GM12865 (cell line): ENCODE data around the gene SOCS6.

Source experiments
- DNase-seq: peaks from one replicate; pipeline ENCODE4 v3.0.0; 2010; ENCODE audit warnings: low read depth
- H3K4me3 ChIP-seq: 2 replicates; pipeline ENCODE4 v1.5.1; 2011; ENCODE audit warnings: mild to moderate bottlenecking, low read depth, low read length, control low read depth
- TF ChIP-seq, protein P1 (sequence below): IDR thresholded peaks from 2 replicates; pipeline ENCODE4 v1.5.1; 2011; ENCODE audit warnings: low read length, control low read depth, low read depth, inconsistent platforms; ENCODE audit not compliant: insufficient read depth; ENCODE audit errors: missing control alignments

SOCS6 gene

GRCh38 chr18:70295192-70296188 lies 6.6 kb downstream of the SOCS6 start:
- TF ChIP-seq, protein P1, sequence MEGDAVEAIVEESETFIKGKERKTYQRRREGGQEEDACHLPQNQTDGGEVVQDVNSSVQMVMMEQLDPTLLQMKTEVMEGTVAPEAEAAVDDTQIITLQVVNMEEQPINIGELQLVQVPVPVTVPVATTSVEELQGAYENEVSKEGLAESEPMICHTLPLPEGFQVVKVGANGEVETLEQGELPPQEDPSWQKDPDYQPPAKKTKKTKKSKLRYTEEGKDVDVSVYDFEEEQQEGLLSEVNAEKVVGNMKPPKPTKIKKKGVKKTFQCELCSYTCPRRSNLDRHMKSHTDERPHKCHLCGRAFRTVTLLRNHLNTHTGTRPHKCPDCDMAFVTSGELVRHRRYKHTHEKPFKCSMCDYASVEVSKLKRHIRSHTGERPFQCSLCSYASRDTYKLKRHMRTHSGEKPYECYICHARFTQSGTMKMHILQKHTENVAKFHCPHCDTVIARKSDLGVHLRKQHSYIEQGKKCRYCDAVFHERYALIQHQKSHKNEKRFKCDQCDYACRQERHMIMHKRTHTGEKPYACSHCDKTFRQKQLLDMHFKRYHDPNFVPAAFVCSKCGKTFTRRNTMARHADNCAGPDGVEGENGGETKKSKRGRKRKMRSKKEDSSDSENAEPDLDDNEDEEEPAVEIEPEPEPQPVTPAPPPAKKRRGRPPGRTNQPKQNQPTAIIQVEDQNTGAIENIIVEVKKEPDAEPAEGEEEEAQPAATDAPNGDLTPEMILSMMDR, result no peak
- H3K4me3 ChIP-seq, result no peak overlapping the region
- DNase-seq, result no peak

- DNase-seq, result no peak
Measured at GRCh38 chr18:70296289-70296688, 7.4 kb downstream of the SOCS6 start.

DNA sequence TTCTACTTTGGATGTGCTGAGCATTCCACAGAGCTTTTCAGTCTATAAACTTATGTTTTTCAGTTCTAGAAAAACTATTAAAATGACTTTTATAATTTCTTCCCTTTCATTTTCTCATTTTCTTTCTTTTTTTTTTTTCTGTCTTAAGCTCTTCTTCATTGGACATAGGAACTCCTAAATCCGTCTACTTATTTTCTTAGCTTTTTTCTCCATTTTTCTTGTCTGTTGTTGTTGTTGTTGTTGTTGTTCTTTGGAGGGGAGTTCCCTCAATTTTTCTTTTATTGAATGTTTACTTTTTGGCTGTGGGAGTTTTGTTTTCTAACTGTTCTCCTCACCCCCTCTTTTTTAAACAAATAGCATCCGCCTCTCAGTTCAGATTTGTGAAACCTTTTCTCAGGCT lies 7.9 kb downstream of the SOCS6 start:
- DNase-seq, result no peak
- TF ChIP-seq, protein P1, result no peak
- no peak overlapping the region for H3K4me3 ChIP-seq

More at GRCh38 chr18:70296289-70296688, 7.4 kb downstream of the SOCS6 start:
- no peak overlapping the region for H3K4me3 ChIP-seq
- TF ChIP-seq, protein P1, result no peak

DNA sequence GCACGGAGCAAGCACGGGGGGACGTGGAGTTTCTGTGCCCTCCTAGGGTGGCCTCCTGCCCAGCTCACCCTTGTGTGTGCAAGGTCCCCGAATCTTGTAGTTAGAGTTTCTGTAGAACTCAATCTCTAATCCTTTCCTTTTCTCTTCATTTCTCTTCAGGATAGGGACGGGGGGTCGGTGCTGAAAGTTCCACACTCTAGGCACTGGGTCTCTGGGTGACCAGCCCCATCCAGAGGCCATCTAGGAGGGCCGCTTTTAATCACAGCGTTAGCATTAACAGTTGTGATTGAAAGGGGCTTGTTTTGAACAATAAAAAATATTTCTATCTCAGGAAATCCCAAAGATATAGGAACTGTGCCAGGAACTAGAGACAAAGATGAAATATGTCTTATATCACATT lies 10.5 kb downstream of the SOCS6 start:
- DNase-seq, result no peak
- TF ChIP-seq, protein P1, result no peak

DNA sequence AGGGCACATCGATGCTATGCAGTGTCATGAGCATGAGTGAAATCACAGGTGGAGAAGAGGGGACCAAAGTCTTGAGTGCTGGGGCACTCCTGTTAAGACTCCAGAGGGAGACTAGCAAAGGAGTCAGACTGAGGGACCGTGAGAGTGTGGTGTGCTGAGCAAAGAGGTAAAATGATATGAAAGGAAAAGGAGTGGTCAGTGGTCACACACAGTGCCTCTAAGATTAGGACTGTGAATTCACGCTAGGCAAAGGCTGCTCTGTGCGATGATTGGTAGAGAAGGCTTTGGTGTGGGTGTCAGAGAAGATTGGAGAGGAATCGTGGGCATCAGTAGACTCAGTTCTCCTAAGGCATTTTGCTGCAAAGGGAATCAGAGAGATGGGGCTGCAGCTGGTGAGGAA lies 12.8 kb downstream of the SOCS6 start:
- no peak for DNase-seq
- no peak overlapping the region for H3K4me3 ChIP-seq
- TF ChIP-seq, protein P1, result no peak

More for the DNA sequence above, 10.5 kb downstream of the SOCS6 start:
- H3K4me3 ChIP-seq, result no peak overlapping the region

DNA sequence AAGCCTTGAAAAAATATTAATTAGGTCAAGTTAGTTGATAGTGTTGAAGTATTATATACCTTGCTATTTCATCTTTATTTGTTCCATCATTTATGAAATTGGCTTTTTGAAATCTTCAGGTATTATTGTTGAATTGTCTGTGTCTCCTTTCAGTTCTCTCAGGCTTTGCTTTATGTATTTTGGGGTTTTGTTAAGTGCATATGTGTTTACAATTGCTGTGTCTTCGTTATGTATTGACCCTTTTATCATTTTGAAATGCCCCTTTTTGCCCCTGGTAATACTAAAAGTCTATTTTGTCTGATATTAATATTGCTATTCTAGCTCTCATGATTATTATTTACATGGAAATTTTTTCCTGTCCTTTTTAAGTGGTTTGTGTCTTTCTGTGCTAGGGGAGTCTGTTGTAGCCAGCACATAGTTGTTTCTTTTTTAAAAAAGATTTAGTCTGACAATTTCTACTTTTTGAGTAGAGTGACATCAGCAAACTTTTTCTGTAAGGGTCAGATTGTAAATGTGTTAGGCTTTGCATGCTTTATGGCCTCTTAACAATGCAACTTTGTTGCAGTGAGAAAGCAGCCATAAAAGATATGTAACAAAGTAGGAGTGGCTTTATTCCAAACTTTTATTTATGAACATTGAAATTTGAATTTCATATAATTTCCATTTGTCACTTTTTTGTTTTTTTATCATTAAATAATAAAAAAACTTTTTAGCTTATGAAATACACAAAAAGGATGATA lies 19.9 kb downstream of the SOCS6 start:
- no peak for DNase-seq
- TF ChIP-seq, protein P1, result no peak
- no peak overlapping the region for H3K4me3 ChIP-seq
